ENCODE data around the gene CTIF.

The CTIF gene

DNA sequence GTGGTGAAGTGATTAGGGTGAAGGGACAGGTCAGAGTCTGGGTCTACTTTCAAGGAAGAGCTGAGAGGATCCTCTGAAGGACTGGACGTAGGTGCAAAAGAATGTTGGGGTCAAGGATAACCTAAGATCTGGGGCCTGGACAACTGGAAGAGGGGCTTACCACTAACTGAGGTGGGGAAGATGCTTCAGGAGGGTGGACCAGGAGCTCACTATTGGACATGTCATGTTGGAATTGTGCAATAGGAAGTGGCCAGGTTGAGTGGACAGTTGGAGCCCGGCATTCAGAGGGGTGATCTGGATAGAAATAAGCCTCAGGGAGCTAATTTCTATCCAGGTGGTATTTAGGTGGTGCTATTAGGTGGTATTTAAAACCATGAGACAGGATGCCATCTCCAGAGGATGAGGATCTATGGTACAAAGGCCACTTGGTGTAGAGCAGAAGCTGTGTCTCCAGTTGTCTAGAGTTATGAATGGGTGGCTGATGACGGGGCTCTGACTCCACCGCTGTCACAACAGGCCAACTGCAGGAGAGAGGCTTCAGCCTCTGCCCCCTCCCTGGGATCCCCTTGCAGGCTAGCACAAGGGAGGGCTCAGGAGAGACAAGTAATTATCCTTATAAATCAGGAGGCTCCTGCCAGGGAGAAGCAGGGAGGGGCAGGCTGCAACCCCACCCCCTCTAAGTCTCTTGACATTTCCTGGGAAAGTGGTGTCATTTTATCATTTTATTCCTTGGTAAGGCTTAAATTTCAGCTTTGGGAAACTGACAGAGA, 254.0 kb downstream of the CTIF start:
- DNase-seq, result peak; percentile 14

GRCh38 chr18:48794251-48794970, 255.6 kb downstream of the CTIF start:
- DNase-seq, result peak; percentile 8

DNA sequence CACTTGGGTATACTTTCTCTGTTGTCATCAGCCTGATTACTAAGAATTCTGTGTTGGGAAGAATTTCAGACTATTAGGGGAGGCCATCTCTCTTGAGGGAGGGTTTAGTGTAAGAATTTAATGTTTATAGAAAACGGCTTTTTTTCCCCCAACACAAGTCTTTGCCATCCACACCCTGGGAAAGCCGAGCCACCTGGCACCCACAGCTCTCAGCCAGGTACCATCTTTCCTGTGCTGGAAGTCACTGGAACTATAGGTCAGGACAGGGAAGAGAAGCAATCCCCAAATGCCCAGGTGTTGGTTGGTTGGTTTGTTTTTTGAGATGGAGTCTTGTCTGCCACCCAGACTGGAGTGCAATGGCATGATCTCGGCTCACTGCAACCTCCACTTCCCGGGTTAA, 256.9 kb downstream of the CTIF start:
- DNase-seq, result peak; percentile 4

DNA sequence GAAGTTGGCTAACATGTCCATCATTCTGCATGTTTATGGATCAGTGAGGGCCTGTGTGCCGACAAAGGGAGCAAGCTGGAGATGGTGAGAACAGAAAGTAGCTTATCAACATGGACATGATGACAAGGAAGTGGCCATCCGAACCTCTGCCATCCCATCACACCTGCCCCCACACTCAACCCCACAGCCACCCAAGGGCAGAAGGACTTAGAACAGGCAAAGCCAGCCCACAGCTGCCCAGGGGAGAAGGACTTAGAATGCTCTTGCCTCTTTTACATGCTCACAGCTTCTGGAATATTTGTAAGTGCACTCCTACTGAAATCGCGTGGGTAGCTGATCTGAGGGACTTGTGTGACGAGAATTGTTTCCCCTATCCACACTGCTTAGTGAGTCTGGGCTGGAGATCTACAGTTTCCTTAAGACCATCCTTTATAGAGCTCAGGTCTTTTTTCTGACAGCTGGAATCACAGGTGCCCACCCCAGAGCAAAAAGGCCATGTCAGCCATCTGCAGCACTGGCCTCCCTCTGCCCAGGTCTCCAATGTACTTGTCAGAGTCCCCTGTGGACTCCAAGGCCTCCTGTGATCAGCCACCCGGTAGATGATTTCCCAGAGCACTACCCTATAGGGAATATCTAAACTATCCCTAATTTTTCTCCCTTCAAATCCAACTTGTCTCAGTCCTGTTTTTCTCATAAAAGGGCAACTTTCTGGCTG, 257.8 kb downstream of the CTIF start:
- DNase-seq, result peak; percentile 3

DNA sequence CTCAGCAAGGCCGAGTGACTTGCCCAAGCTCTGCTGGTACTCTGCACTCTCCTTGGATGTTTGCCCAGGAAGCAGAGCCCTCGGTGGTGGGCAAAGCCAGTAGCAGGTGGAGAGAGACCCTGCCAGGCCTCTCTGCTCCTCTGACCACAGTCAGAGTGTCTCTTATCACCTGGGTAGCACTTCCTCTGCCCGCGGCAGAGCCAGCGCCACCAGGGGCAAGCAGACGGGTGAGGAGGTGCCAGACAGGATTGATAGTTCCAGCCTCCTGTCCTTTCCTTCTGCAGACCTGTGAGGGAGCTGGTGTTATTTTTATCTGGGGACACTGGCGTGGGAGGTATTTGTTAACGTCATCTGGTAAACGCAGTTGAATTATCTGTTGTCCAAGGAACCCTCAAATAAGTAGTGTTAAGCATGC, 259.0 kb downstream of the CTIF start:
- peak; percentile 11 for DNase-seq

DNA sequence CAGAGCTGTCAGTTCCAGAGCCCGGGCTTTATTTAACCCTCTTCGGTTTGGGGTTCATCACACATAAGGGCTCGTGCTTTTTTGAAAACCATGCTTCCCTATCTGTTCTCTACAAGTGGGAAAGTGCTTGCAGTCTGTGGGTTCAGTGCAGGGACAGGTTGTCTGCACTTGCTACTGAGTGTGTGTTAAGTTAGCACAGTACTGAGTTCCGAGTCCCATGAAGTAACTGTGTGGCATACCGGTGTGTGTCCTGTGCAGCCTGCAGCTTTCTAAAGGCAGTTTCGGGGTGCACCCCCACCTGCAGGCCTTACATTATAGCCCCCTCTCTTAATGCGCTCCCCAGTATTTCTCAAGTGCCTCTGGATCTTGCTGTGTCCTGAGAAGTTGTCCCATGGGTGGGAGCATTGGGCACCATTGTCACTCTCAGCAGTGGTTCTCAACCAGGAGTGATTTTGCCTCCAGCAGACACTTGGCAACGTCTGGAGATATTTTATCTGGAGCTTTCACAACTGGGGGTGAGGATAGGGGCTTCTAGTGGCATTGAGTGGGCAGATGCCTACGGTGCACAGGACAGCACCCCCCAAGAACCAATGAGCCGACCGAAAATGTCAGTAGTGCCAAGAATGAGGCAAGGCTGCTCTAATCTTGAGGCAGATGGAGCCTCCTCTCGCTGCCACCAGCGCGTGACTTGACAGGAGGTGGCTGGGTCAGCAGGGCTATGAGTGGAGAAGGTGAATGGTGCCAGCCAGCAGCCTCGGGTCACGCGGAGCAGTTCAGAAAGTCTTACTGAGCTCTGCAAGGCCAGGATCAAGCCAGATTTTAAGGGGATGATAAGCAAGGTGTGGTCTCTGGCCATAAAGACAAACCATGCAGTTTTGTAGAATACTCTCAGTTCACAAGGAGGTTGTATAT, 259.8 kb downstream of the CTIF start:
- DNase-seq, result peak; percentile 7

- DNase-seq, result peak; percentile 4
Measured at GRCh38 chr18:48799724-48800315, 261.0 kb downstream of the CTIF start.

GRCh38 chr18:48800466-48800865, 261.6 kb downstream of the CTIF start:
- peak; percentile 15 for DNase-seq

DNA sequence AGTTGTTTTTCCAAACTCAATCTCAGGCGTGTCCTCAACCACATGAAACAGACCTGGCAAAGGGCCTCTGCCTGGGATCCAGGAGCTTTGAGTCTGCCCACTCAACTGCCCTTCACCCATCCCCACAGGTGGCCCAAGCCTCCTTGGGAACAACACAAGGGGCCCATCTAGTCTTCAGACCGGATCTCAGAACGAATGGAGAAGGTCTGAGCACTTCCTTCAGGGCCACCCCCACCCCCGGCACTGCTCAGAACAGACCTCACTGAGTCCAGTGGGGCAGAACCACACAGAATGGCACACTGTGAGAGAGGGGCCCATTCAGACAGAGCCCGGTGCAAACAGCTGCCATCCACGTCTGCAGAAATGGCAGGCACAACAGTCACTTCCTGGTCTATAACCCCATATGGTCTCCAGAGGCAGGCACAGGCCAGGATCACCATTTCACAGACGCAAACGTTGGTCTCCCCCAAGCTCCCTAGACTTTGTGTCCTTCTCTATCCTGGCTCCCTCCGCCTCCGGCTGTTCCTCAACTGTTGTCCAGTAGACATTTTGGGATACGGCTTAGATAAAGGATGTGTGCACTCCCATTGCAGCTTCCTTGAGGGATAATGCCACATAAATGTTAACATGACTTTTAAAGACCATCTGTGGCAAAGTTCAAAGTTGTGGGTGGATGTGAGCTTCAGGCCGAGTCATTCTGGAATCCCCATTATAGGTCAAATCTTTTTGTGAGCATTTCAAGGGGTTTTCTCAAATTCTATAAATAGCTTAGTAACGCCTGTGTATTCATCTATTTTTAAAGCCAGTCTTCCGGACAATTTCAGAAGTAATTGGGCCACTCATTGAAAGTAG, 262.3 kb downstream of the CTIF start:
- peak; percentile 7 for DNase-seq

DNA sequence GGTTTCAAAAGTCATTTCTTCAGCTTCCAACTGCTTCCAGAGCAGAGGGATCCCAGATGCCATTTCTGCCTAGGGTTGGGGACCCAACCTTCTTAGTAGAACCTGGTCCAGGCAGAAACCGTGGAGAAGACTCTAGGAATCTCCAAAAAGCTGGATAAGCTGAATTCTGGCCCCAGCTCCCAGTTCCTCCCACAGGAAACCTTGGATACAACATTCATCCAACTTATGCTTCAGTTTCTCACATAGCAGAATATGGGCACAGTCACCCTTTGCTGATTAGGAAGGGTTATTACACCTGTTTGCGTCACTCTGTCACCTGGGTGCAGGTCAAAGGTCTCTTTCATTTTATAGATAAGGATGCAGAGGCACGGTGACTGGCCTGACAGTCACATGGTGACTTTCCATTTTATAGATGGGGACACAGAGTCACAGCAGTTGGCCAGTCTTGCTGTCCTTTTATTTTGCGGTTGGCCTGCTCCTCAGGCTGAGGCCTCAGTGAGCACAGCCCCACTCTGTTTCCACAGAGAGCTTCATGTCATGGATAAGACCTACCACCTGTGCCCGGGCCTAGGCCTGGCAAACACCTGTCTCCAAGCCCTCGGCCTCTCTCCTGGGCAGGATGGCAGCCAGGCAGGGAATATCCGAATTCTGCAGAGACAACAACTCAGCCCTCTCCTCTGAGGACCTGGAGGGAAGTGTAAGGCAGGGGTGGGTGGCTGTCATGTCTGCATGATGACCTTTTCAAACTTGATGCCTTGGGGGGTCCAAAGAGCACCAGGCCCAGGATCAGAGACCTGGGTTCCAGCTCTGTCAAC, 263.1 kb downstream of the CTIF start:
- peak; percentile 10 for DNase-seq

GRCh38 chr18:48802543-48803290, 263.9 kb downstream of the CTIF start:
- peak; percentile 18 for DNase-seq

DNA sequence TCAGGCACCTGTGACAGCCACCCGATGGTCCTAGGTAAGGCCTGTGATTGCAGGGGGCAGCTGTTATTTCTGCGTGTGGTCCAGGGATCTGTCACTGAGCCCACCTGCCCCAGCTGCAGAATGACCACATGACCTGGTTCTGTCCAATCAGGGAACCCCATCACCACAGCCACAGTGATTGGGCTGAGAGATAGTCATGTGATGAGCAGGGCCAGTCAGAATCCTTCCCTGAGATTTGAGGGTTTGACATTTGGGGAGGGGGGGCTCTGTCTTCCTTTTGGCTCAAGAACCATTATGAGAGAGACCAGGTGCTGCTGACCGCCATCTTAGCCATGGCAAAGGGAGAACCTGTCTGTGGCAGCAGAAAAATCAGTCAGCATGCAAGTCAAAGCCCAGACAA, 264.7 kb downstream of the CTIF start:
- peak; percentile 8 for DNase-seq

DNA sequence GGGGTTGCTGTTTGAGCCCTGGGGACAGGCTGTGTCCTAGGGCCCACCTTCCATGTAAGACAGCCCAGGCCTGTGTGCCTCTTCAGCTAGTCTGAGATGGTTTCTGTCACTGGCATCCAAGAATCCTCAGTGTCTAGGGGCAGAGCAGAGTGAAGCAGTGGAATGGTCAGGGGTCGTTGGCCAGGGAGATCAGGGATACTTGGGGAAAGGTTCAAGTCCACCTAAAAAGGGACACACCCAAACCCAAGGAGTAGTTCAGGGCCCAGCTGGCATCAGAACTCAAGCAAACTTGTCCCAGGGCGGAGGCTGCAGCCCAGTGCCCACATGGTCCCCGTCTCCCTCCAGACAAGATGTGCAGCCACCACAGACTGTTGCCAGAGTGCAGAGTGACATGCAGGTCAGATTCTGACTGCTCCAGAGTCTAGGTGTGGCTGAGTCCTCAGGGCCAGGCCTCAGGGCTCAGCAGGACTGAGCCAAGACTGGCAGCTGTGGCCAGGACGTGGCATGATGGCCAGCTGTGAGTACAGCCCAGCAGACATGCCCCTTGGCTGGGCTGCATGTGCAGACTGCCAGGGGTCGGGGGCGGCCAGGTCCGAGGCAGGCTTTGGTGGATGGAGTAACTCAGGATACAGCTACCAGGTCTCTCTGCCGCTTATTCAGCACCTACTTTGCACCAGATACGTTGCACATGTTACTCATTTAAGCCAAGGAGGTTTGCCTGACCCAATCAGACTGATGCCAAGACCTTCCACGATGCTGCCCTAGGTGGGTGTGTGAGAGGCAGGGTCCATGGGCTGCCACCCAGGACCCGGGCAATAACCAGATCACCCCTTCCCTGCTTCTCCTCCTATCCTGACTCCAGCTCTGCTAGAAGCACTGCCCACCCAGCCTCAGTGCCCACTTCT, 265.4 kb downstream of the CTIF start:
- DNase-seq, result peak; percentile 13

DNA sequence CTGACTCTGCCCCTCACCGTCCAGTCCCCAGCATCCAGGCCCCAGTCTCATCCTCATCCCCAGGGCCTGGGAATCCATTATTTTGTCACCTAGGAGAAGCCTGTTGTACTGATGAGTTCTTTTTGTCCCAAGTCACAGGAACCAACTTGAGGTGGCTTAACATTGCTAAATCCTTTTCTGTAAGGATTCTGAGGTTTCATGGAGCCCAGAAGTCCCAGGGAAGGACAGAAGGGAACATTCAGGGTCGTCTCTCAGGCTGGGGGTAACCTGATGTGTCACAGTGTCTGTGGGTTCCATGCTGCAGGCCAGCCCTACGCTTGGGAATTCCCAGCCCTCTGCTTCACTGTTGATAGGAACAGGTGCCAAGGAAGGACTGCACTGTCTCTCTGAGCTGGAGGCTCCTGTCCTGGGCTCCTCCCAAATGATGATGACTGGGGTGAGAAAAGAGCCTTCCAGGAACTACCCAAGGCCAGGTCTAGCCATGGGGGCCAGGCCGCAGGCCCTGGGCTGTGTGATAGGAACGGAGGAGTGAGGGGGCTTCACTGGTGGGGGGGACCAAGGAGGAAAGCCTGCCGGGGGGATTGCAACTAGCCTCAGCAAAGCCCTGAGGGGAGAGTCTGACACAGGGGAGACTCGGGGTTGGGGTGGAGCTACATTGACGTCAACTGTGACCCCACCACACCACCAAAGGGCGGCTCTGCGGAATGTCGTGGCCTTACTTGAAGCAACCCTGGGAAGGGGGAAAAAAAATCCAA, 266.2 kb downstream of the CTIF start:
- peak; percentile 22 for DNase-seq

- peak; percentile 4 for DNase-seq
Measured at GRCh38 chr18:48805826-48806535, 267.1 kb downstream of the CTIF start.

- DNase-seq, result peak; percentile 65
Measured at GRCh38 chr18:48806551-48807261, 267.9 kb downstream of the CTIF start.
